Memory B cell (primary cell): ENCODE data around the gene ZNF221.

Experiments used
- ATAC-seq: fragments of 150-1000 bp; cut with Tn5 transposase; 2 replicates; pipeline ENCODE4 v1.10.0; 2021; ENCODE audit warnings: low read depth, mild to moderate bottlenecking, moderate library complexity
- DNase-seq, 2 donors: peaks; one replicate each; pipeline ENCODE4 v3.0.0; 2022; ENCODE audit warnings: low spot score in 2 of 2
- H3K27ac Mint-ChIP-seq: one replicate; pipeline ENCODE4 v1.8.0; 2022; ENCODE audit warnings: mild to moderate bottlenecking, moderate library complexity, mixed read lengths
- H3K27me3 Mint-ChIP-seq: one replicate; pipeline ENCODE4 v1.8.0; 2022; ENCODE audit warnings: mixed read lengths
- H3K36me3 Mint-ChIP-seq: one replicate; pipeline ENCODE4 v1.8.0; 2022; ENCODE audit warnings: mild to moderate bottlenecking, mixed read lengths
- H3K4me1 Mint-ChIP-seq: one replicate; pipeline ENCODE4 v1.8.0; 2022; ENCODE audit warnings: mixed read lengths
- H3K4me3 Mint-ChIP-seq: one replicate; pipeline ENCODE4 v1.8.0; 2022; ENCODE audit warnings: mild to moderate bottlenecking, moderate library complexity, mixed read lengths
- H3K9me3 Mint-ChIP-seq: one replicate; pipeline ENCODE4 v1.8.0; 2022; ENCODE audit warnings: mixed read lengths

The ZNF221 gene

DNA sequence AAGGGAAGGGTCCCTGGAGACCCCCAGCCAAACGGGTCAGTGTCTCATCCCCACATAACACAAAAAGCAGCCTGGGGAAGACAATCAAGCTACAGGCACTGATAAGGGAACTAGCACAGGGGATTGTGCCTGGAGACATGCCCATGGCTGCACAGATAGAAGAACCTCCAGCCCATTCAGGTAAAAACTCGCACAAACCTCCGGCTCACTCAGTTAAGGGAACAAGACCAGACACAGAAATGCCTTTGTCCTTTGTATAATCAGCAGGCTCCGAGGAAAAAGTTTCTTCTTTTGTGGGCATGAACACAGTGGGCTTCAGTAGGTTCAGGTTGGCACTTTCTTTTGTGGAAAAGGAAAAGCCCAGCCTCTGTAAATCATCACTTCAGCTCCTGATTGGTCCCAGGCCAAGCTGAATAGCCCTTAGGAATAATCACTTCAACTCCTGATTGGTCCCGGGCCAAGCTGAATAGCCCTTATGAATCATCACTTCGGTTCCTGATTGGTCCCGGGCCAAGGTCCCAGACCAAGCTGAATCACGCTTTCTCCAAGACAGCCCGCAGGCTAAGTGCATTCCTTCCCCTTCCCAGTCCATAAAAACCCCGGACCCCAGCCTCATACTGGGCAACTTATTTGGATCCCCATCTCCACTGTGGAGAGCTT lies 46.7 kb downstream of the ZNF221 start:
- Mint-ChIP-seq H3K4me1 (peaks cover 9% of the 10 kb centered on the region), H3K36me3 (peaks cover 39% of the 10 kb centered on the region), H3K4me3 (no peak overlapping the region), H3K9me3 (peaks cover 19% of the 10 kb centered on the region), H3K27ac (no peak overlapping the region), H3K27me3 (no peaks in the 10 kb centered on the region)
- ATAC-seq (no peak), DNase-seq (no peak)

DNA sequence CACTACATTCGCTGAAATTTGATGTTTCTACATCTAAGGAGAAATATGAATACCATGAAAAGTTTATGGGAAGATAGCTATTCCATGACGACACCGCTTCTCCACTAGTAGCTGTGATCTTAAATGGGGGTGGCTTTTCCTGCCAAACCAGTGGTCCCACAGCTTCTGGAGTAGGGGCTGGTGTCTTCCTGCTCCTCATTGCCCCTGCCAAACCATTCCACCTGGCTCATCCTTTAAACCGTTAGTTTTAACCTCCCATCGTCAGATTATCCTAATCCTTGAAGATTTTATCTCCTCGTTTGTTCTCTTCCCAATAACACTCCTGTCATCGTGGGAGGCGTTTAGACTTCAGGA lies 51.2 kb downstream of the ZNF221 start:
- no peak for ATAC-seq
- peaks cover 25% of the 10 kb centered on the region for H3K36me3 Mint-ChIP-seq
- peaks cover 12% of the 10 kb centered on the region for H3K4me1 Mint-ChIP-seq
- DNase-seq: no peak
- peak overlapping the region; percentile 89 for H3K27ac Mint-ChIP-seq
- peaks cover 14% of the 10 kb centered on the region for H3K9me3 Mint-ChIP-seq
- H3K27me3 Mint-ChIP-seq: no peaks in the 10 kb centered on the region
- H3K4me3 Mint-ChIP-seq: peak overlapping the region; percentile 99

DNA sequence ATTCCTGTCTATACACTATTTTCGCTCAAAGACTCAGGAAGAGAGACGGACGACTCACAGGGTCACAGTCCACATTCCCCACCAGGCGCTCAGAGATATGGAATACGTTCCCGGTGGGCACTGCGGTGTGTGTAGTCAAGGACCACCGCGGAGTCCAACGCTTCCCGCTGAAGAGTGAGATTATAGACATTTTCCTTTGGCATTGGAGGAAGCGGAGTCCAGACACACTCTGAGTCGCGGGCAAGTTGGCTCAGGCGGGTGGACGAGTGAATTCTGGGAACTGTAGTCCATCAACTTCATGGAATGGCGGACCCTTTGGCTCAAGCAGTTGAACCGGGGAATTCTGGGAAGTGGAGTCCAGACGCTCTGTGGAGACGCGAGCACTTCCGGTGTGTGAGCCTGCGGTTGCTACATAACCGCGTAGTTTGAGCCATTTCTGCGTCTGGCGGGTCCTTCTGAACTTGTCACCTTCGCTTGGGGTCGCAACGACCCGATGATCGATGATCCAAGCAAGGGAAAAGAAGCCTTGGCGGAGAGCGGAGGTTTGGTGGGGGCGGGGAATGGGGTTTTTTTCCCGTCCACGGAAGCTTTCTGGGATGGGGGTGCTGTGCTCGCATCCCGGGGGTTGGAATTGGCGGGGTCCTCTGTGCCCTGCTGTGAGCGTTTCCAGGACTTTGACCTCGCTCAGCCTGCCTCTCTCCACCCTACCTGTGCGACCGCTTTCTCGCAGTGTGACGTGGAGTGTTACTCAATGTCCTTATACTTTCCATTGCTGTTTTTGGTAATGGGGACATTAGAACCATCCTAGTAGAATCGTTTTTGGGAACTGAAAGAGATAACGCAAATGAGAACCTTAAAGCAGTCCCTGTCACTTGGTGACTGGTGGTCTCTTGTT lies 51.8 kb downstream of the ZNF221 start, which contains the start of gene ZNF230:
ZNF230 (plus strand) TSS at position 392 of the 895 bp plus-strand sequence. CDS start 4,122 bp downstream, outside the sequence.
- no peaks in the 10 kb centered on the region for H3K27me3 Mint-ChIP-seq
- H3K9me3 Mint-ChIP-seq: peaks cover 20% of the 10 kb centered on the region
- H3K4me3 Mint-ChIP-seq: peak within 1 kb of the TSS; percentile 99
- DNase-seq (peak; percentile 55 to 68), ATAC-seq (peak; percentile 97)
- peaks cover 12% of the 10 kb centered on the region for H3K4me1 Mint-ChIP-seq
- H3K27ac Mint-ChIP-seq: peak within 1 kb of the TSS; percentile 89
- peaks cover 29% of the 10 kb centered on the region for H3K36me3 Mint-ChIP-seq

DNA sequence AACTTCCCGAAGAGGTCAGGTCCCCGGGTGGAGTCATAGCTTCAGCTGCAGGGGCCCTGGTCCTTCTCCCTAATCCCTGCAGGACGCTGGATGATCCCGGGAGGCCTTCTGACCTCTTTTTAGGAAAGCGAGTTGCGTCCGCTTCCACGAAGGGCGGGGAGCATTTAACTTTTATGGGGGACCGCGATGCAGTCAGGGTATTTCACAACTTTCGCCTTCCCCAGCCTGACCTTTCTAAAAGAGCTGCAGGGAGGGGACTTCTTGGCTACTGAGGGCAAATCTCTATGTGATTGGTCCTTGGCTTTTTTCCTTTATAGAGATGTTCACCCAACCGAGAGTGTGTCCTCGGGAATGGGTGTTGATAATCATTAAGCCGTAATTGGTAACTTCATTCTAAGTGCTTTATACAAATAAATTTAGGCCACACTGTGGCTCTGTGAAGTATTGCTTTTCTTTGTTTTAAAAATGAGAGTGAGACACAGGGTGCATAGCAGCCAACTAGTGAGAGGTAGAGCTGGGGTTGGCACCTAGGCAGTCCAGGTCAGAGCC lies 52.5 kb downstream of the ZNF221 start:
- H3K36me3 Mint-ChIP-seq: peaks cover 31% of the 10 kb centered on the region
- peak overlapping the region; percentile 89 for H3K27ac Mint-ChIP-seq
- H3K27me3 Mint-ChIP-seq: no peaks in the 10 kb centered on the region
- ATAC-seq (no peak), DNase-seq (peak in 1 of 2 donors; percentile 20)
- peaks cover 17% of the 10 kb centered on the region for H3K9me3 Mint-ChIP-seq
- H3K4me1 Mint-ChIP-seq: peaks cover 12% of the 10 kb centered on the region
- H3K4me3 Mint-ChIP-seq: peak overlapping the region; percentile 99

DNA sequence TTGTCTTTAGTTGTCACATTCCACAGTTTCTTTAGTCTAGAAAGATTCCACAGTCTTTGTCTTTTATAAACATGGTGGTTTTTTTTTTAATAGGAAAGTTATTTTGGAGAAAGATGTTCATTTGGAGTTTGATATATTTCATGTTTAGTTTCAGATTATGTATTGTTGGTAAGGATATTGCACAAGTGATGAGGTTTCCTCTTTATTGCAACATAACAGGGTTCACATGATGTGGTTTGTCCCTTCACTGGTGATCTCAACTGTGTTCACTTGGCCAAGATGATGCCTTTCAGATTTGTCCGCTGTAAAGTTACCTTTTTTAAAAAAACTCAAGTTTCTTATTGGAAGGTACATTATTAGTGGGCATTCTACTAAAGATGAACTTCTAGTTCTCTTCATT lies 54.9 kb downstream of the ZNF221 start:
- no peak overlapping the region for H3K4me3 Mint-ChIP-seq
- H3K36me3 Mint-ChIP-seq: peaks cover 52% of the 10 kb centered on the region
- ATAC-seq: no peak
- H3K27me3 Mint-ChIP-seq: no peaks in the 10 kb centered on the region
- H3K9me3 Mint-ChIP-seq: peaks cover 22% of the 10 kb centered on the region
- DNase-seq: no peak
- H3K4me1 Mint-ChIP-seq: peaks cover 12% of the 10 kb centered on the region
- H3K27ac Mint-ChIP-seq: no peak overlapping the region

DNA sequence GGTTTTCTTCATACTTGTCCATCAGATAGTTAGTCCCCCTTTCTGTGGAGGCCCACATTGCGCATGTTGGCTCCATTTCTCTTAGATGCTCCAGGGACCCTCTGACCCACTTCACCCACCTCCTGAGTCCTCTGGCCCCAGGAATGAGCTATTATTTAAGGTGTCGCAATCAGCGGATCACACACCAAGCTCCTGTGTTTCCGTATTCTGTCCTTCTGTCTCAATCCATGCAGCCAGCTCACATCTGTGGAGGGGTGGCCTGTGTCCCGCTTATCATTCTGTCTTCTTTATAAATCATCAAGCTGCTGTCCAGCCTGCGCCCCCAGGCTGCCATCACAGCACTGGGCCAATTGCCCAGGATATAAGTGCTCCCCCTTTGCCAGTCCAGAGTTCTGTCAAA lies 56.4 kb downstream of the ZNF221 start:
- DNase-seq (no peak), ATAC-seq (no peak)
- Mint-ChIP-seq H3K27ac (no peak overlapping the region), H3K27me3 (no peaks in the 10 kb centered on the region), H3K9me3 (peaks cover 26% of the 10 kb centered on the region), H3K4me1 (peaks cover 5% of the 10 kb centered on the region), H3K36me3 (peaks cover 64% of the 10 kb centered on the region), H3K4me3 (no peak overlapping the region)

GRCh38 chr19:44010468-44010867 lies 59.4 kb downstream of the ZNF221 start:
- Mint-ChIP-seq H3K9me3 (peaks cover 31% of the 10 kb centered on the region), H3K27ac (no peak overlapping the region), H3K27me3 (no peaks in the 10 kb centered on the region), H3K36me3 (peaks cover 72% of the 10 kb centered on the region), H3K4me1 (no peaks in the 10 kb centered on the region), H3K4me3 (no peak overlapping the region)
- DNase-seq (no peak), ATAC-seq (no peak)
